Measurements from ENCODE around the gene CSGALNACT2.

Gene CSGALNACT2

DNA sequence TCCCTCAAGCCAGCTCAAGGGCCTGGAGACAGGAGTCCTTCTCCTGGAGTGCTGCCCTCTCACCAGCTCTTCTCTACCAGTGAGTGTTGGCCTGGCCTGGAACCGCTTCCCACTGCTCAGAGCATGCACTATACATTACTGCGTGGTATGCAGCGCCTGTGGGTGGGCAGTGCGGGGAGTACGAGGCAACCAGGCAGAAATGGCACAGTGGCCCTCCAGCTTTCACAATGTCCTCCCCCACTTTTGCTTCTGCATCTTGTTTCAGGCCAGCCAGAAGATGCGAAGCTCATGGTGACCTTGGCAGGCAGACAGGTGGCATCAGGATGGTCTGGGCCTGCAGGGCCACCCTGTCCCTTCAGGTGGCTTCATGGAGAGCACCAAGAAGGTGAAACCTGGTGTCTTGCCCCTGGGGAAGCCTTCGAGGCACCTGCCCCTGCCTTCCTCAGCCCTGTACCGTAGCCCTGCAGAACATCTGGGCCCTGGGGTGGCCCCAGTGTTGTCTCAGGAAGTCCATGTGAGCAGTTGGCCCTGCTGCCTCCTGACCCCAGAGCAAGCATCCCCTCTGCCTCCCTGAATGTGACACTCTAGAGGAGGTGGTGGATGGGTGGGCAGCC, 92.8 kb downstream of the CSGALNACT2 start:
- Mint-ChIP-seq H3K9me3 (no peaks in the 10 kb centered on the region), H3K27ac (peak overlapping the region; percentile 19), H3K36me3 (no peaks in the 10 kb centered on the region), H3K27me3 (peaks cover 30% of the 10 kb centered on the region), H3K4me1 (peaks cover 32% of the 10 kb centered on the region), H3K4me3 (no peak overlapping the region)
- no peak for ATAC-seq

DNA sequence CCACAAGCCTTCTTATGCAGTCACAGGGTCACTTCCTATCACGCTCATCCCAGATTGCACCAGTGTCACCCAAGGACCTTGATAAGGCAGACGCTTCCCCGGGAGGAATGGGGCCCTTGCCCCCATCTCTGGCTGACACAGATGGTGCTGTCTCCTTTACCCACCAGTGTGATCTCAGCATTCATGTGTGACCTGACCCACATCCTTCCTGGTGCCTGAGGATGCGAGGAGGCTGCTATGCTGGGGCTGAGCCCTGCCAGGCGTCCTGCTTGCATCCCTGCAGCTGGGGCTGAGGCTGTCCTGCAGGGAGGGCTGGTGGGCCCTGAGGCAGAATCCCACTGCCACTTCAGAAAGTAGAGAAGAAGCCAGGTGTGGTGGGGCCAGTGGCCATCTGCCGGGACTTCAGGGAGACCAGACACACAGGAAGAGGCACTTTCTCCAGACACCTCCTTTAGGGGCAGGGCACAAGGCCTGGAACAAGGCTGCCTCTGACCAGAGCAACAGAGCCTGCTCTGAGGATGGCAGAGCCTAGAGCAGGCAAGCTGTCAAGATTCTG, 93.4 kb downstream of the CSGALNACT2 start:
- H3K4me1 Mint-ChIP-seq, result peaks cover 27% of the 10 kb centered on the region
- no peaks in the 10 kb centered on the region for H3K9me3 Mint-ChIP-seq
- peak overlapping the region; percentile 19 for H3K27ac Mint-ChIP-seq
- peak; percentile 59 for ATAC-seq
- H3K27me3 Mint-ChIP-seq, result peaks cover 27% of the 10 kb centered on the region
- no peak overlapping the region for H3K4me3 Mint-ChIP-seq
- H3K36me3 Mint-ChIP-seq, result no peaks in the 10 kb centered on the region

DNA sequence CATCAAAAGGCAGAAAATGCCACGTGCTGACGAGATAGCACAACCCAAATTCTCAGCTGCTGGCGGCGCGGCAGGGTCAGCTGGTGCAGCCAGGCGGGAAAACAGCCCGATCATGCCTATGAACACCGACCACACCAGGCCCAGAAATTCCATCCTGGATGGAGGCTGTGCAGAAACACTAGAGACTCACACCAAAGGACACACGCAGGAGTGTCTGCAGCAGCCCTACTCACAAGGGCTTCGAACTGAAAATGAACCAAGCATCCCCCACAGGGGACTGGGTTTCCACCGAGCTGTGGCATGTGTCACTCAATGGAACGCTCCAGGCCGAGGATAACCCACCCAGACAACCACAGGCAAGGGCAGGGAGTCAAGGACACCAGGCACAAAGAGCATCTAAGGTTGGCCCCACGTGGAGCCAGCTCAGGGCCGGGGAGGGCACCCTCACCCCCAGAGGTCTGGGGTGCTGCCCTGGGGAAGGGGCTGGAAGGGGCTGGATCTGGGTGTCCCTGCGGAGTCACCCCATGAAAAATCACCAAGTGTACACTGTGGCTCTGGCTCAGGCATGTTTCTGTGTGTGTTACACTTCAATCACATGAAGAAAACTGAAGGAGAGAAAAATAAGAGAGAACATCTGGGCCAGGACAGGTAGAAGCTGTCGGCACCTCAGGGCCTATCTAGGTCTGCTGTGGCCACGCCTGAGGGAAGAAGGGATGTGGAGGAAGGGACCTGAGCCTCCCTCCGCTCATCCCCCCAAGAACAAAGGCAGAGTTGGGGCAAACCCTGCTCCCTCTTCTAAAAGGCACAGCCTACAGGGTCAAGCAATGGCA, 95.6 kb downstream of the CSGALNACT2 start:
- ATAC-seq, result no peak
- H3K27ac Mint-ChIP-seq, result no peak overlapping the region
- peaks cover 19% of the 10 kb centered on the region for H3K4me1 Mint-ChIP-seq
- peaks cover 15% of the 10 kb centered on the region for H3K27me3 Mint-ChIP-seq
- H3K4me3 Mint-ChIP-seq, result no peak overlapping the region
- H3K9me3 Mint-ChIP-seq, result no peaks in the 10 kb centered on the region
- H3K36me3 Mint-ChIP-seq, result no peaks in the 10 kb centered on the region

DNA sequence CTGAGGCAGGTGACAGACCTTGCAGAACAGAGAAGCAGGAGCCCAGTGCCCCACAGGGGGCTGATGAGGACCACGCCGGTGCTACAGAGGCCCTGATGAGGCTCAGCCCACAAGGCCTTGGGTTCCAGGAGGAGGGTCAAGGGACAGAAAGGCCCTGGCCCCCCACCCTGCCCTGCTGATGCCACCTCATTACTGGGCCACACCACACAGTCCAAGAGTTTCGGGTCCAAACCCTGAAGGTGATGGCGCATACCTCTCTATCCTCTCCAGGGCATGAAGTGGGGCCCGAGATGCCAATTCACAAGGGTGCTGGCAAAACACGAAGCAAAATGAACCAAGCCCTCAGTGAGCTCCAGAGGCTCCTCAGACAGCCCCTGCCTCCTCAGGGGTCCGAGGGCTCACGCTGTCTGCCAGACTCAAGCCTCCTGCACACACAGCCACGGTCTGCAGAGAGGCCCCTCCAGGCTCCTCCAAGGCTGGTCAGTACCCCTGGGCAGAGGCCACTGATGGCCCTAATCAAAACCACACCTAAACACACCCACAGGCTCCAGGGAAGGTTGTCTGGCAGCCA, 96.3 kb downstream of the CSGALNACT2 start:
- H3K9me3 Mint-ChIP-seq, result no peaks in the 10 kb centered on the region
- no peak for ATAC-seq
- H3K4me1 Mint-ChIP-seq, result peaks cover 14% of the 10 kb centered on the region
- no peaks in the 10 kb centered on the region for H3K36me3 Mint-ChIP-seq
- H3K4me3 Mint-ChIP-seq, result no peak overlapping the region
- H3K27ac Mint-ChIP-seq, result no peak overlapping the region
- peaks cover 10% of the 10 kb centered on the region for H3K27me3 Mint-ChIP-seq

Measured in stimulated activated memory B cell treated with anti-CD40 and anti-IgM and Interleukin-4, amounts not matched to agents 10 μg/mL and 1 μg/mL and 100 μg/mL, for 72 hours (primary cell).